ENCODE results near the gene FOXP1.

DNA sequence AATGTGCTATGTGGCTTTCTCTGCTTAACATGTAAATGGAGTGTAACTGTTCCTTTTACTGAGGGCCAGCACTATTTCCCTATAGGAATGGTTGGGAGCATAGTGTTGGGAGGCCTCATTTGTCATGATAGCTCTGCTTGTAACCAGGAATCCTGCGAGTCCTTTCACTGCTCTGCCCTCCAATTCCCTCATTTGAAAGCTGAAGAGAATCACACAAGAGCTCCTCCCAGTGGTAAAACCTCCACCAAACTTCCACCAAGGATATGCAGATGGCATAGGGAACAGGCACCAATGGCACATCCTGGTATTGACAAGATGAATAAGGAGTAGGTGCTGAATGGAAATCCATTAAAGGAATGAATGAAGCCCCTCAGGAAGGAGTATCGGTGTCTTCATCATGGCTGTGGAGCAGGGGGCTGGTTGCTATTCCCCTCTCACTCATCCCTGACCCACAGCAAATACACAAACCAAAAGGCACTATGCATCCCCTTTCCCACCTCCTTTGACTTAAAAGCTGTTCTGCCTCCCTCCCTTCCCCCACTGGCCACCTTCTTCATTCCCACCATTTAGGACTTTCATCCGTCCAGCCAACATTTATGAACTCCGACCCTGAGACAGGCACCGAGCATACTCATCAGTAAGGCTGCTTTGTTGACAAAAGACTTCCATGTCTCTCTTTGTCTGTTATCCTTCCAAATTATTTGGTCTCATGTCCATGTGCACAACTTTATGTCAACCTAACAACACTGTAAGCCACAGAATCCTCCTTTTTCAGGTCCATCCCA, 560.8 kb downstream of the FOXP1 start:
- TF ChIP-seq, protein P1, sequence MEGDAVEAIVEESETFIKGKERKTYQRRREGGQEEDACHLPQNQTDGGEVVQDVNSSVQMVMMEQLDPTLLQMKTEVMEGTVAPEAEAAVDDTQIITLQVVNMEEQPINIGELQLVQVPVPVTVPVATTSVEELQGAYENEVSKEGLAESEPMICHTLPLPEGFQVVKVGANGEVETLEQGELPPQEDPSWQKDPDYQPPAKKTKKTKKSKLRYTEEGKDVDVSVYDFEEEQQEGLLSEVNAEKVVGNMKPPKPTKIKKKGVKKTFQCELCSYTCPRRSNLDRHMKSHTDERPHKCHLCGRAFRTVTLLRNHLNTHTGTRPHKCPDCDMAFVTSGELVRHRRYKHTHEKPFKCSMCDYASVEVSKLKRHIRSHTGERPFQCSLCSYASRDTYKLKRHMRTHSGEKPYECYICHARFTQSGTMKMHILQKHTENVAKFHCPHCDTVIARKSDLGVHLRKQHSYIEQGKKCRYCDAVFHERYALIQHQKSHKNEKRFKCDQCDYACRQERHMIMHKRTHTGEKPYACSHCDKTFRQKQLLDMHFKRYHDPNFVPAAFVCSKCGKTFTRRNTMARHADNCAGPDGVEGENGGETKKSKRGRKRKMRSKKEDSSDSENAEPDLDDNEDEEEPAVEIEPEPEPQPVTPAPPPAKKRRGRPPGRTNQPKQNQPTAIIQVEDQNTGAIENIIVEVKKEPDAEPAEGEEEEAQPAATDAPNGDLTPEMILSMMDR (IDR thresholded peaks at IDR 0.05): peak; percentile 17; the same call in 1 of the 2 replicates
- TF ChIP-seq, protein P2, sequence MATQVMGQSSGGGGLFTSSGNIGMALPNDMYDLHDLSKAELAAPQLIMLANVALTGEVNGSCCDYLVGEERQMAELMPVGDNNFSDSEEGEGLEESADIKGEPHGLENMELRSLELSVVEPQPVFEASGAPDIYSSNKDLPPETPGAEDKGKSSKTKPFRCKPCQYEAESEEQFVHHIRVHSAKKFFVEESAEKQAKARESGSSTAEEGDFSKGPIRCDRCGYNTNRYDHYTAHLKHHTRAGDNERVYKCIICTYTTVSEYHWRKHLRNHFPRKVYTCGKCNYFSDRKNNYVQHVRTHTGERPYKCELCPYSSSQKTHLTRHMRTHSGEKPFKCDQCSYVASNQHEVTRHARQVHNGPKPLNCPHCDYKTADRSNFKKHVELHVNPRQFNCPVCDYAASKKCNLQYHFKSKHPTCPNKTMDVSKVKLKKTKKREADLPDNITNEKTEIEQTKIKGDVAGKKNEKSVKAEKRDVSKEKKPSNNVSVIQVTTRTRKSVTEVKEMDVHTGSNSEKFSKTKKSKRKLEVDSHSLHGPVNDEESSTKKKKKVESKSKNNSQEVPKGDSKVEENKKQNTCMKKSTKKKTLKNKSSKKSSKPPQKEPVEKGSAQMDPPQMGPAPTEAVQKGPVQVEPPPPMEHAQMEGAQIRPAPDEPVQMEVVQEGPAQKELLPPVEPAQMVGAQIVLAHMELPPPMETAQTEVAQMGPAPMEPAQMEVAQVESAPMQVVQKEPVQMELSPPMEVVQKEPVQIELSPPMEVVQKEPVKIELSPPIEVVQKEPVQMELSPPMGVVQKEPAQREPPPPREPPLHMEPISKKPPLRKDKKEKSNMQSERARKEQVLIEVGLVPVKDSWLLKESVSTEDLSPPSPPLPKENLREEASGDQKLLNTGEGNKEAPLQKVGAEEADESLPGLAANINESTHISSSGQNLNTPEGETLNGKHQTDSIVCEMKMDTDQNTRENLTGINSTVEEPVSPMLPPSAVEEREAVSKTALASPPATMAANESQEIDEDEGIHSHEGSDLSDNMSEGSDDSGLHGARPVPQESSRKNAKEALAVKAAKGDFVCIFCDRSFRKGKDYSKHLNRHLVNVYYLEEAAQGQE (IDR thresholded peaks at IDR 0.05; ENCODE audit: insufficient read depth in 1 of 2, low read depth in 2 of 2, low read length in 1 of 2): no peak

All from Panc1 (cell line).